Activated CD4-positive, alpha-beta T cell treated with anti-CD3 and anti-CD28 coated beads, Interleukin-2, amount 10 ng/mL, durations not matched to agents 7 days and 5 days (primary cell): Measurements from ENCODE around the gene C2CD4B. TPM values are rescaled to one million over a fixed set of nuclear protein-coding genes. Genes with fewer than 3 reads are reported as not detected.
A peak's percentile ranks its signal among the peaks of the same experiment; 100 is the strongest.

Experiments used
- CTCF ChIA-PET: fragments of 350-600 bp; sonication (Branson Sonifier 250); formaldehyde crosslinking; loops from one replicate; lab custom pipeline; 2021; ENCODE audit warnings: antibody characterized with exemption; lab: Charles Lee
- POLR2A ChIA-PET: fragments of 350-600 bp; sonication (Branson Sonifier 250); formaldehyde crosslinking; loops from one replicate; lab custom pipeline; 2021; ENCODE audit warnings: antibody characterized with exemption; lab: Charles Lee
- DNase-seq: peaks from one replicate; pipeline ENCODE4 v3.0.0-alpha.2; 2020
- H3K27ac Mint-ChIP-seq: one replicate; pipeline ENCODE4 v1.8.0; 2021; ENCODE audit warnings: mild to moderate bottlenecking, moderate library complexity, mixed read lengths
- H3K27me3 Mint-ChIP-seq: one replicate; pipeline ENCODE4 v1.8.0; 2021; ENCODE audit warnings: mixed read lengths
- H3K36me3 Mint-ChIP-seq: one replicate; pipeline ENCODE4 v1.8.0; 2021; ENCODE audit warnings: low read depth, mixed read lengths
- H3K4me1 Mint-ChIP-seq: one replicate; pipeline ENCODE4 v1.8.0; 2021; ENCODE audit warnings: mixed read lengths
- H3K4me3 Mint-ChIP-seq: one replicate; pipeline ENCODE4 v1.8.0; 2021; ENCODE audit warnings: mild to moderate bottlenecking, moderate library complexity, mixed read lengths
- H3K9me3 Mint-ChIP-seq: one replicate; pipeline ENCODE4 v1.8.0; 2021; ENCODE audit warnings: mixed read lengths
- total RNA-seq, 2 experiments: library from RNA; stranded (reverse); gene quantifications; one replicate each; pipeline ENCODE4 v1.2.3, GENCODE V29; 2021

The C2CD4B gene
- total RNA-seq, 2 experiments from 2014 or later, result not detected

- Mint-ChIP-seq H3K4me1 (peaks cover 50% of the 10 kb centered on the region), H3K9me3 (peaks cover 2% of the 10 kb centered on the region), H3K27ac (no peak overlapping the region), H3K36me3 (peaks cover 3% of the 10 kb centered on the region), H3K4me3 (no peak overlapping the region), H3K27me3 (peaks cover 6% of the 10 kb centered on the region)
- ChIA-PET CTCF (interaction anchor here (1.2 kb wide), 1 partner anchor 8 kb away, joined by 4 read pairs; no protein-coding TSS in a partner anchor), POLR2A (no interaction called here)
- DNase-seq, result no peak
Measured at GRCh38 chr15:62124973-62125303, 40.1 kb downstream of the C2CD4B start.

DNA sequence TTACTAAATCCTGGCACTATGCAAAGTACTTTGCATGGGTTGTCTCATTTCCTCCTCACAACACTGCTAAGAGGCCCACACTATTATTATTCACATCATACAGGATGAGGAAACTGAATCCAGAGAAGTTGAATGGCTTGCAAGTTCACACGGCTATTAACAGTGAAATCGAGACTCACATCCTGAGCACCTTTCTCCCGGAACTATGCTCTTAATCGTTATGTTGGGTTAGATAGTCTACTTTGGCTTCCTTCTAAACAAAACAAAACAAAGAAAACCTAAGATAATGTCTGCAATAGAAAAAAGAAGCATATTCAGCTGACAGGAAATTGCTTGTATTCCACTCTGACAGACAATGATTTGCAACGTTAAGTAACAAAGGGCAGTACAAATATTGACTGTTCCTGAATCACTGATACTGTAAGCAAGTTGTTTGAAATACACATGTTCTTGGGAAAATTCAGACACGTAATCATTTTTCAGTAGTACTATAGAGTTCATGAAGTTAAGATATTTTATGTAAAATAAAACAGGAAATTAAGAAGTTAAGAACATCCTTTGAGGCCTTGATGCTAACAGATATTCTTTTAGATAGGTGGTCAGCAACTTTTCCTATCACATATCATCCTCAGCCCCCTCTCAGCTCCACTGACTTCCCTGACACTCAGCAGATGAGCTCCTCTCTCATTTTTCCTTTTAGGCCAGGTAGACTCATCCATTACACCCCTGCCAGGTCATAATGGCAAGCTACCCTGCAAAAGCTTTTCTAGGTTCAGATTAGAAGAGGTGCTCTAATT is 40.7 kb downstream of the C2CD4B start:
- Mint-ChIP-seq H3K27ac (peak overlapping the region; percentile 15), H3K4me1 (peaks cover 55% of the 10 kb centered on the region), H3K4me3 (no peak overlapping the region), H3K27me3 (peaks cover 5% of the 10 kb centered on the region), H3K9me3 (peaks cover 2% of the 10 kb centered on the region), H3K36me3 (peaks cover 3% of the 10 kb centered on the region)
- POLR2A ChIA-PET, result no interaction called here
- CTCF ChIA-PET, result interaction anchor here (1.2 kb wide), 1 partner anchor 8 kb away, joined by 4 read pairs; no protein-coding TSS in a partner anchor
- no peak for DNase-seq

- DNase-seq, result no peak
- Mint-ChIP-seq H3K4me3 (no peak overlapping the region), H3K4me1 (peaks cover 52% of the 10 kb centered on the region), H3K36me3 (peaks cover 3% of the 10 kb centered on the region), H3K27ac (peak overlapping the region; percentile 43), H3K9me3 (peaks cover 2% of the 10 kb centered on the region), H3K27me3 (no peaks in the 10 kb centered on the region)
- POLR2A ChIA-PET, result no interaction called here
- CTCF ChIA-PET, result no interaction called here
Measured at GRCh38 chr15:62122249-62122648, 42.8 kb downstream of the C2CD4B start.

DNA sequence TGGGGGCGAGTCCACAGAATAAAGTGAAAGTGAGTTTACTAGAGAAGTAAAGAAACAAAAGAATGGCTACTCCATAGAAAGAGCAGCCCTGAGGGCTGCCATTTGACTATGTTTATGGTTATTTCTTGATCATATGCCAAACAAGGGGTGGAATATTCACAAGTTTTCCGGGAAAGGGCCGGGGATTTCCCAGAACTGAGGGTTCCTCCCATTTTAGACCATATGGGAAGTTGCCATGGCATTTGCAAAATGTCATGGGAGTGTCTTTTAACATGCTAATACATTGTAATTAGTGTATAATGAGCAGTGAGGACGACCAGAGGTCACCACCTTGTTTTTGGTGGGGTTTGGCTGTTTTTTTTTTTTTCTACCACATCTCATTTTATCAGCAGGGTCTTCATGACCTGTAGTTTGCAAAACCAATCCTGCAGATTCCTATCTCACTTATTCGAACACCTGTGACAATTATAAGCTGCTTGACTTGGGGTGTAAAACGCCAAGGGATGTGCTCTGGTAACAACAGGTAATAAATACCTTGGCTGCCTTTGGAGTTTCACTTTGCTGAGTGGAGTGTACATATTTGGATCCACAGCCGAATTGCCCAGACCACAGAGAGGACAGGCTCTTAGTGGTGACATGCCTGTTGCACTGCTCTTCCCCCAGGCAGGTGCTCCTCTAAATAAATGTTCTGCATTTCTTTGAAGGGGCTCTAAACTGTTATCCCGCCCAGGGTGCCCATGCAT is 43.6 kb downstream of the C2CD4B start:
- peaks cover 52% of the 10 kb centered on the region for H3K4me1 Mint-ChIP-seq
- H3K27ac Mint-ChIP-seq, result peak overlapping the region; percentile 43
- no peak overlapping the region for H3K4me3 Mint-ChIP-seq
- ChIA-PET CTCF (no interaction called here), POLR2A (no interaction called here)
- no peaks in the 10 kb centered on the region for H3K27me3 Mint-ChIP-seq
- H3K9me3 Mint-ChIP-seq, result peaks cover 2% of the 10 kb centered on the region
- H3K36me3 Mint-ChIP-seq, result peaks cover 3% of the 10 kb centered on the region
- DNase-seq, result no peak

DNA sequence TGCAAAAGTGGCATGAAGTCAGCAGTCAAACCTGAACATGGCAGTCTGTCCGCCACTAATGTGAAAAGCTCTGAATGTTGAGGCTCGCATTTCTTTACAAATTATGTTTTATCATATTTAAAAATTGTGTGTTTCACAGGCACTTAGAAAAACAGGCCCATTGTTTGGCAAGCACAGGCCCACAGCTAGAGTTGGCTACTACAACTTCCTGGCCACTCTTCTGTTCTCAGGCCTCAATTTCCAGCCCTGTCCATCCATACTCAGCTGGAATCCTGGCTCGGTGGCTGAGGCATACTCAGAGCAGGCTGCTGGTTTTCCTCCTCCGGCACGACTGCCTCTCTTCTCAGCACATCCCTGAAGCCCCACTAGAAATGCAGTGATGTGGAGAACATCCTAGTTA is 44.3 kb downstream of the C2CD4B start:
- CTCF ChIA-PET, result no interaction called here
- Mint-ChIP-seq H3K9me3 (peaks cover 2% of the 10 kb centered on the region), H3K27ac (peak overlapping the region; percentile 38), H3K36me3 (peaks cover 3% of the 10 kb centered on the region), H3K4me3 (no peak overlapping the region), H3K27me3 (no peaks in the 10 kb centered on the region), H3K4me1 (peaks cover 52% of the 10 kb centered on the region)
- POLR2A ChIA-PET, result no interaction called here
- no peak for DNase-seq

GRCh38 chr15:62119874-62120273 is 45.2 kb downstream of the C2CD4B start:
- peaks cover 2% of the 10 kb centered on the region for H3K9me3 Mint-ChIP-seq
- H3K4me3 Mint-ChIP-seq, result no peak overlapping the region
- POLR2A ChIA-PET, result no interaction called here
- DNase-seq, result no peak
- H3K27ac Mint-ChIP-seq, result no peak overlapping the region
- peaks cover 3% of the 10 kb centered on the region for H3K36me3 Mint-ChIP-seq
- CTCF ChIA-PET, result no interaction called here
- H3K27me3 Mint-ChIP-seq, result no peaks in the 10 kb centered on the region
- peaks cover 44% of the 10 kb centered on the region for H3K4me1 Mint-ChIP-seq

GRCh38 chr15:62119227-62119864 is 45.7 kb downstream of the C2CD4B start:
- H3K9me3 Mint-ChIP-seq, result peaks cover 2% of the 10 kb centered on the region
- CTCF ChIA-PET, result interaction anchor here (1.1 kb wide), 2 partner anchors 11 to 14 kb away, joined by 3 to 4 read pairs; no protein-coding TSS in a partner anchor
- H3K27ac Mint-ChIP-seq, result no peak overlapping the region
- POLR2A ChIA-PET, result no interaction called here
- peaks cover 39% of the 10 kb centered on the region for H3K4me1 Mint-ChIP-seq
- H3K27me3 Mint-ChIP-seq, result no peaks in the 10 kb centered on the region
- peak; percentile 10 for DNase-seq
- H3K36me3 Mint-ChIP-seq, result peaks cover 3% of the 10 kb centered on the region
- H3K4me3 Mint-ChIP-seq, result no peak overlapping the region

DNA sequence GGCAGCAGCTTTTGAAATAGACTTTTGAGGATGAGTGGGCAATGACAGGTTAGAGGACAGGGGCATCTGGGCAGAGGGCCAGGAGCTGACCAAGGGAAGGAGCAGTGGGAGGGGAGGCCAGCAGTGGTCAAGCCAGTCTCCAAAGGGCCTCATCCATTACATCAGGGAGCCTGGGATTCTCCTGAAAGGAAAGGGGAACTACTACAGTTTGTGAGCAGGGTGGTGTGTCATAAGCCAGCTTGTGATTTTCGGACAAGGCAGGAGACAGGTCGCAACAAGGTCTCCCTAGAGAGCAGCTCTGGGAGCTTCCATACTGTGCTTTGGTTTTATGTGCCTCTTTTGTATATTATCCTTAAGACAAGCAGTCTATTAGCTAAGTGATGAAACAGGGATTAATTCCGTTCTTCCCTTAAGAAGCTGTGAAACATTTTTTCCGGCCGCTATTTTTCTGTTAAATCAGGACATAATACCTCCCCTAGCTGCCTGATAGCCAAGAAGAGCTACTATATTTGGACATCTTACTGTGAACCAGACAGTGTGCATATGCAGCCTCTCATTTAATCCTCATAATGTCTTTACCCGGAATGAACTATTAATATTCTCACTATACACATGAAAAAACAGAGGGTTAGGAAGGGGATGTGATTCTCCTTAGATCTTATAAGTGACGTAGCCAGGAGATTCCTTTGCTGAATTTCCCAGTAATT is 46.4 kb downstream of the C2CD4B start:
- CTCF ChIA-PET, result interaction anchor here (0.8 to 1.1 kb wide), 3 partner anchors 7 to 14 kb away, joined by 3 to 4 read pairs (median 3); no protein-coding TSS in a partner anchor
- DNase-seq, result no peak
- Mint-ChIP-seq H3K9me3 (peaks cover 2% of the 10 kb centered on the region), H3K27me3 (no peaks in the 10 kb centered on the region), H3K4me3 (no peak overlapping the region), H3K4me1 (peaks cover 32% of the 10 kb centered on the region), H3K36me3 (peaks cover 3% of the 10 kb centered on the region), H3K27ac (no peak overlapping the region)
- POLR2A ChIA-PET, result no interaction called here

DNA sequence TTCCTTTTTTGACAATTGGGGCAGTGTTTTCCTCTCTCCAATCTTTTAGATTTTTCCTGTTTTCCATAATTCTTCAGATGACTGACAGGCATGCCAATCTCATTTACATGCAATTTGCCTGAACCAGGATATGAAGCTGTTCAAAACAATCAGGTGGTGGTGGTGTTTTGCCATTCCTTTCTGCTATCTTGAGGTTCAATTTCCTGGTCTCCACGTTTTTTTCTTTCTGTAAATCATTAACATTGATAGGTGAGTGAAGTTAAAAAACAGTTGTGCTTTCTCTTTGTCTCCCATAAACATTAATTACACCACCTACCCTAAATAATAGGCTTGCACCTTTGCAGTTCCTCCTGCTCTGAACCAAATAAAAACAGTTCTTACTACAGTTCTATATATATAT is 49.2 kb downstream of the C2CD4B start:
- CTCF ChIA-PET, result no interaction called here
- no peak for DNase-seq
- Mint-ChIP-seq H3K4me1 (peaks cover 22% of the 10 kb centered on the region), H3K4me3 (no peak overlapping the region), H3K36me3 (peaks cover 3% of the 10 kb centered on the region), H3K27ac (no peak overlapping the region), H3K9me3 (no peaks in the 10 kb centered on the region), H3K27me3 (no peaks in the 10 kb centered on the region)
- POLR2A ChIA-PET, result no interaction called here

Other genes starting within 250 kb of the C2CD4B start
- 10 to 100 TPM; 80.4 to 88.0 TPM for gene VPS13C, start 104.8 kb downstream of the C2CD4B start, total RNA-seq
- gene C2CD4A, start 98.3 kb downstream of the C2CD4B start, total RNA-seq, result not detected
- under 1 TPM; 0.27 to 0.37 TPM for gene TLN2, start 225.3 kb upstream of the C2CD4B start, total RNA-seq